WI38 (cell line): ENCODE measurements around the gene IL17RB.

Experiments
- H3K4me3 ChIP-seq: 2 replicates; pipeline ENCODE4 v1.5.1; 2011; ENCODE audit warnings: low read depth, mild to moderate bottlenecking, control low read depth, low read length
- TF ChIP-seq, protein P1 (sequence below): IDR thresholded peaks from 2 replicates; pipeline ENCODE4 v1.5.1; 2012; ENCODE audit warnings: low read depth, mild to moderate bottlenecking, control low read depth, low read length

IL17RB gene

GRCh38 chr3:53813876-53814275 is 32.5 kb upstream of the IL17RB start:
- TF ChIP-seq, protein P1, sequence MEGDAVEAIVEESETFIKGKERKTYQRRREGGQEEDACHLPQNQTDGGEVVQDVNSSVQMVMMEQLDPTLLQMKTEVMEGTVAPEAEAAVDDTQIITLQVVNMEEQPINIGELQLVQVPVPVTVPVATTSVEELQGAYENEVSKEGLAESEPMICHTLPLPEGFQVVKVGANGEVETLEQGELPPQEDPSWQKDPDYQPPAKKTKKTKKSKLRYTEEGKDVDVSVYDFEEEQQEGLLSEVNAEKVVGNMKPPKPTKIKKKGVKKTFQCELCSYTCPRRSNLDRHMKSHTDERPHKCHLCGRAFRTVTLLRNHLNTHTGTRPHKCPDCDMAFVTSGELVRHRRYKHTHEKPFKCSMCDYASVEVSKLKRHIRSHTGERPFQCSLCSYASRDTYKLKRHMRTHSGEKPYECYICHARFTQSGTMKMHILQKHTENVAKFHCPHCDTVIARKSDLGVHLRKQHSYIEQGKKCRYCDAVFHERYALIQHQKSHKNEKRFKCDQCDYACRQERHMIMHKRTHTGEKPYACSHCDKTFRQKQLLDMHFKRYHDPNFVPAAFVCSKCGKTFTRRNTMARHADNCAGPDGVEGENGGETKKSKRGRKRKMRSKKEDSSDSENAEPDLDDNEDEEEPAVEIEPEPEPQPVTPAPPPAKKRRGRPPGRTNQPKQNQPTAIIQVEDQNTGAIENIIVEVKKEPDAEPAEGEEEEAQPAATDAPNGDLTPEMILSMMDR, result no peak
- no peak overlapping the region for H3K4me3 ChIP-seq

DNA sequence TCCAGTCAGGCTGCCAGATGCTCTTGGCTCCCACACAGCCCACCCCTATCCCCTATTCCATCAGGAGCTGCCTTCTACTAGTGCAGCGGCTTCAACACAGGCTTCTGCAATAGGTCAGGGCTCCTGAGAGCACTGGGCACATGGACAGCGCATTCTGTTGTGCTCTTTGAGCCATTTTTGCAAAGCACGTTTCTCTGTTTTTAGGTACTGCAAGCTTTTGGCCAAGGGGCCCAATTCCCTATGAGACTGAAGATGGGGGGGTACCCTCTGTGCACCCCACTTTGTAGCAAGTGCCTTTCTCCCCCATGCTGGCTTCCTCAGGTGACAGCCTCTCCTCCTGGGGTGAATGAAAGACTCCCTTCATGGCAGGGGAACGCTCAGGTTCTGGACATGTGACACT is 31.3 kb upstream of the IL17RB start:
- H3K4me3 ChIP-seq, result no peak overlapping the region
- TF ChIP-seq, protein P1, result no peak

- TF ChIP-seq, protein P1, result no peak
- no peak overlapping the region for H3K4me3 ChIP-seq
These were observed 30.7 kb upstream of the IL17RB start for GRCh38 chr3:53815651-53816050.

DNA sequence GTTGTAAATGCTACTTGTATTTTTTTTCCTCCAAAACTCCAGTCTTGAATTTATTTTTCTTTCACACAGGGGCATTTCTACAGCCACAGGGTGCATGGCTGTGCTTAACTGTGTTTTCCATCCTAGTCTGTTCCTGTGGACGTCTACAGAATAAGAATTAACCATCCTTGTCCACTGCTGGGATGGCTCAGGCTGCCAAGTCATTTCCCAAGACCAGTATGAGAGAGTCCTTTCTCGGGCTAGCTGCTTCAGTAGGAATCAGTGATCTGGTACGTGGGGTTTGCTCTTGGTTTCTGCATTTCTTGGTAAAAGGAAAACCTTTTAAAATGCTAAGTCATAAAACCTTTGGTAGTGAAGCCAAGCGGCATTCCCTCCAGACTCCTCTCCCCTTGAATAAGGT is 29.9 kb upstream of the IL17RB start:
- H3K4me3 ChIP-seq, result no peak overlapping the region
- TF ChIP-seq, protein P1, result no peak

- H3K4me3 ChIP-seq, result no peak overlapping the region
- TF ChIP-seq, protein P1, result no peak
These were observed 29.2 kb upstream of the IL17RB start for GRCh38 chr3:53817211-53817610.

DNA sequence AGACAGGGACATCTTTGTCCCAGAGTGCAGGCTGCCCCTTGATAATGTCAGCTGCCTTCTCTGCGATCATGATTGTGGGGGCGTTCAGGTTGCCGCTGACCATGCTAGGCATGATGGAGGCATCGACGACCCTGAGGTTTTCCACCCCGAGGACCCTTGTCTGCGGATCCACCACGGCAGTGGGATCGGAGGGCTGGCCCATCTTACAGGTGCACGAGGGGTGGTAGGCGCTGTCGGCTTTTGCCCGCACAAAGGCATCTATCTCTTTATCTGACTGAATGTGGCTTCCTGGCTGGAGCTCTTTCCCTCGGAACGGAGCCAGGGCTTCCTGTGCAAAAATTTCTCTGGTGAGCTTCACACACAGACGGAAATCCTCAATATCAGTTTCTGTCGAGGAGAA is 28.6 kb upstream of the IL17RB start:
- TF ChIP-seq, protein P1, result no peak
- H3K4me3 ChIP-seq, result no peak overlapping the region

- H3K4me3 ChIP-seq, result no peak overlapping the region
- TF ChIP-seq, protein P1, result no peak
These were observed 27.9 kb upstream of the IL17RB start for GRCh38 chr3:53818221-53819162.
